PFSK-1 (cell line): ENCODE measurements around the gene RGS7.

ENCODE experiments used
- FOXP2 ChIP-seq: optimal IDR thresholded peaks from 2 replicates; pipeline ENCODE3; 2011; ENCODE audit warnings: borderline replicate concordance, control low read depth, inconsistent platforms; ENCODE audit not compliant: insufficient read depth; ENCODE audit errors: extremely low read length, extremely low read depth
- POLR2AphosphoS5 ChIP-seq: IDR thresholded peaks from 2 replicates; pipeline ENCODE4 v1.6.1; 2012; ENCODE audit warnings: low read depth, mild to moderate bottlenecking, control low read depth, low read length, moderate library complexity
- SIN3A ChIP-seq: IDR thresholded peaks from 2 replicates; pipeline ENCODE4 v1.6.1; 2012; ENCODE audit warnings: mild to moderate bottlenecking, low read length, moderate library complexity, borderline replicate concordance; ENCODE audit not compliant: insufficient read depth
- TAF1 ChIP-seq: IDR thresholded peaks from 2 replicates; pipeline ENCODE4 v1.6.1; 2012; ENCODE audit warnings: low read length, control low read depth, borderline replicate concordance; ENCODE audit not compliant: insufficient read depth
- TF ChIP-seq, protein P1 (sequence below), 2 experiments: IDR thresholded peaks; 2 replicates each; pipeline versions ENCODE4 v1.6.1 to v1.8.0; 2011 to 2012; ENCODE audit warnings: low read depth in 2 of 2, low read length in 2 of 2, control low read depth in 1 of 2, inconsistent platforms in 1 of 2, mild to moderate bottlenecking in 1 of 2, moderate library complexity in 1 of 2; ENCODE audit not compliant: insufficient read depth in 1 of 2

The RGS7 gene

GRCh38 chr1:241166625-241167024, 190.4 kb downstream of the RGS7 start:
- no peak for TF ChIP-seq SIN3A
- TF ChIP-seq, protein P1, sequence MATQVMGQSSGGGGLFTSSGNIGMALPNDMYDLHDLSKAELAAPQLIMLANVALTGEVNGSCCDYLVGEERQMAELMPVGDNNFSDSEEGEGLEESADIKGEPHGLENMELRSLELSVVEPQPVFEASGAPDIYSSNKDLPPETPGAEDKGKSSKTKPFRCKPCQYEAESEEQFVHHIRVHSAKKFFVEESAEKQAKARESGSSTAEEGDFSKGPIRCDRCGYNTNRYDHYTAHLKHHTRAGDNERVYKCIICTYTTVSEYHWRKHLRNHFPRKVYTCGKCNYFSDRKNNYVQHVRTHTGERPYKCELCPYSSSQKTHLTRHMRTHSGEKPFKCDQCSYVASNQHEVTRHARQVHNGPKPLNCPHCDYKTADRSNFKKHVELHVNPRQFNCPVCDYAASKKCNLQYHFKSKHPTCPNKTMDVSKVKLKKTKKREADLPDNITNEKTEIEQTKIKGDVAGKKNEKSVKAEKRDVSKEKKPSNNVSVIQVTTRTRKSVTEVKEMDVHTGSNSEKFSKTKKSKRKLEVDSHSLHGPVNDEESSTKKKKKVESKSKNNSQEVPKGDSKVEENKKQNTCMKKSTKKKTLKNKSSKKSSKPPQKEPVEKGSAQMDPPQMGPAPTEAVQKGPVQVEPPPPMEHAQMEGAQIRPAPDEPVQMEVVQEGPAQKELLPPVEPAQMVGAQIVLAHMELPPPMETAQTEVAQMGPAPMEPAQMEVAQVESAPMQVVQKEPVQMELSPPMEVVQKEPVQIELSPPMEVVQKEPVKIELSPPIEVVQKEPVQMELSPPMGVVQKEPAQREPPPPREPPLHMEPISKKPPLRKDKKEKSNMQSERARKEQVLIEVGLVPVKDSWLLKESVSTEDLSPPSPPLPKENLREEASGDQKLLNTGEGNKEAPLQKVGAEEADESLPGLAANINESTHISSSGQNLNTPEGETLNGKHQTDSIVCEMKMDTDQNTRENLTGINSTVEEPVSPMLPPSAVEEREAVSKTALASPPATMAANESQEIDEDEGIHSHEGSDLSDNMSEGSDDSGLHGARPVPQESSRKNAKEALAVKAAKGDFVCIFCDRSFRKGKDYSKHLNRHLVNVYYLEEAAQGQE (IDR thresholded peaks at IDR 0.05; ENCODE audit: insufficient read depth in 1 of 2, low read depth in 2 of 2, low read length in 2 of 2): no peak
- no peak for TF ChIP-seq TAF1
- no peak for TF ChIP-seq POLR2AphosphoS5

GRCh38 chr1:241163363-241163762, 193.6 kb downstream of the RGS7 start:
- TF ChIP-seq POLR2AphosphoS5 (no peak), FOXP2 (no peak), SIN3A (no peak), TAF1 (no peak)
- TF ChIP-seq, protein P1 (IDR thresholded peaks at IDR 0.05; ENCODE audit: insufficient read depth in 1 of 2, low read depth in 2 of 2, low read length in 2 of 2): no peak

DNA sequence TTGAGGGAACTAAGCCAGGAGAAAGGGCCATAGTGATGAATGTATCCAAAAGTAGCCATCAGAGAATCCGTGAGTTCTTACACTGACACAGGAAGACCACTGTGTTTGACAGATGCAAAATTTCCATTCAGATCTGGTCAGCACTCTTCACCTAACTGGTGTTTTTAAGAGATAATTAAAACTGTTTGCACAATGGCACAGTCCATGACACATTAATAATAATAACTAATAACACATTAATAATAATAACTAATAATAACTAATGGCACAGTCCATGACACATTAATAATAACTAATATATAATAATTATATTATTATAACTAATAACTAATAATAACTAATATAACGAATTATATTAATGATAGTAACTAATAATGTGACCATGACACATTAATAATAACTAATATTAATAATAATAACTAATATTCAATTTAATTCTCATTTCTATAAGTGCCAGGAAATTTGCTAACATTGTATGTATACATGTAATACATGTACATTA, 195.8 kb downstream of the RGS7 start:
- TF ChIP-seq TAF1 (no peak), SIN3A (no peak), FOXP2 (no peak), POLR2AphosphoS5 (no peak)
- TF ChIP-seq, protein P1 (IDR thresholded peaks at IDR 0.05; ENCODE audit: insufficient read depth in 1 of 2, low read depth in 2 of 2, low read length in 2 of 2): no peak

- no peak for TF ChIP-seq TAF1
- TF ChIP-seq, protein P1 (IDR thresholded peaks at IDR 0.05; ENCODE audit: insufficient read depth in 1 of 2, low read depth in 2 of 2, low read length in 2 of 2): no peak
- TF ChIP-seq SIN3A: no peak
- no peak for TF ChIP-seq FOXP2
- TF ChIP-seq POLR2AphosphoS5: no peak
Observed at GRCh38 chr1:241157435-241157834, 199.6 kb downstream of the RGS7 start.
